HL-60/S4 treated with phorbol 12-myristate 13-acetate at 8.2 ng/mL for 4 days and 3 days (cell line): ENCODE results near the gene TMEM63B.
"Not testable (repeated sequence)": the region's sequence is repeated elsewhere in the genome, so short reads cannot be mapped to it uniquely, and the experiment has no call there.

Experiments used
- in situ Hi-C: fragments of 300-500 bp; cut with MboI; formaldehyde crosslinking; loops from 2 replicates; pipeline ENCODE4 v1.15.0; 2022; ENCODE audit warnings: low sequenced_read_pairs

Gene TMEM63B

DNA sequence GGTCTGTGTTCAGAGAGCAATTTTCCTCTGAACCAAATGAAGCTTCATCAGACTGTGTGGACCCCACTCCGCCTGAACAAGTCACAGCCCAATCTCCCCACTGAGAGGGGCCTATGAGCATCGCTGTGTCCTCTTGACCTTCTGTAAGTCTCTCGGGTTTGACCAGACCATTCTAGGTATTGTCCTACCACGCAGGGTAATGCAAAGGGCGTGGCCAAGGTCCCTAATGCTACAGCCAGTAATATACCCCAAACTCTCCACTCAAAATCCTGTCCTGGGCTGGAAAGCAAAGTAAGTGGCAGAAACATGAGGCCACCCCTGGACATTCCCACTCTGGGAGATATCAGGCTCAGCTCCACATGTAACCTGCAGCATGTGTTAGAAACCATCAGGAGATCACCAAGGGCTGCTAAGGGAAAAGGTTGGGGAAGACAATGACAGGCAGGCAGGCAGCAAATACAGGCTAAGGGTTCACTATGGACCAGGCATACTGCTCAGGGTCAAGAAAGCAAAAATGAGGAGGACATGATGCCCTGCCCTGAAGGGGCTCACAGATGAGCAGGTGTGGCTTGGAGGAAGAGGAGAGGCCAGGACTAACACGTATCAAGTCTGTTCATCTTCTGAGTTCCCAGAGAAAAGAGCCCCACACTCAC lies 33.5 kb upstream of the TMEM63B start:
- in situ Hi-C loops: no loop called here

- in situ Hi-C loops: no loop called here
Measured at GRCh38 chr6:44094403-44095242, 32.7 kb upstream of the TMEM63B start.

DNA sequence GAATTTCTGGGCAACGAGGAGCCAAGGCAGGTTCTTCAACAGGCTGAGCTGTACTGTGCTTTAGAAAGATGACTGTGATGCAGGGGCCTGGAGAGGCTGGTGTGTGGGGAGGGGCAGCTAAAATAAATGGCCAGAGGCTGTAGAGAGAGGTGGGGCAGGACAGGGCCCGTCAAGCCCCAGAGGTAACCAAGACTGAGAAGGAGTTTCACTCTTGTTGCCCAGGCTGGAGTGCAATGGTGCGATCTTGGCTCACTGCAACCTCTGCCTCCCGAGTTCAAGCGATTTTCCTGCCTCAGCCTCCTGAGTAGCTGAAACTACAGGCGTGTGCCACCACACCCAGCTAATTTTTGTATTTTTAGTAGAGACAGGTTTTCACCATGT lies 32.1 kb upstream of the TMEM63B start:
- in situ Hi-C loops: not testable (repeated sequence)

GRCh38 chr6:44096612-44097011 lies 30.7 kb upstream of the TMEM63B start:
- in situ Hi-C loops: no loop called here

DNA sequence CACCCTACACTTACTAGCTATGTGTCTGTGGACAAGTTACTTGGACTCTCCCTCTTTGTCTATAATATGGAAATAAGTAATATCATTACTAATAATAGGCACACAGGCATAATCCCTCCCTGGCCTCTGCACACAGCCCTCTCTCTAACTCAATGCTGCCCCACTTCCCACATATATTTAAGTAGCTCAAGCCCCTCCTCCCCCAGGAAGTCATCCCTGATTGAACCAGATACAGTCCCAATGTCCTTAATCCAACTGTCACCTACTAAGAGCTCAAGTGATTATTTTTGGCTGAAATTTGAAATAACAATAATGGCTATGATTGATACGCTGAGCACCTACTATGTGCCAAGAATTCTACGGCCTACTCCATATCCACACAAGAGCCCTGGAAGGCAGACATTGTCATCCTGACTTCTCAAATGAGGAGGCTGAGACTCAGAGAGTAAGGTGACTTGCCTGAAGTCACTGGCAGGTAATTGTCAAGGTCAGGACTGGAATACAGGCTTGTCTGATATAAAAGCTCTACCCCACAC lies 29.5 kb upstream of the TMEM63B start:
- in situ Hi-C loops: no loop called here

DNA sequence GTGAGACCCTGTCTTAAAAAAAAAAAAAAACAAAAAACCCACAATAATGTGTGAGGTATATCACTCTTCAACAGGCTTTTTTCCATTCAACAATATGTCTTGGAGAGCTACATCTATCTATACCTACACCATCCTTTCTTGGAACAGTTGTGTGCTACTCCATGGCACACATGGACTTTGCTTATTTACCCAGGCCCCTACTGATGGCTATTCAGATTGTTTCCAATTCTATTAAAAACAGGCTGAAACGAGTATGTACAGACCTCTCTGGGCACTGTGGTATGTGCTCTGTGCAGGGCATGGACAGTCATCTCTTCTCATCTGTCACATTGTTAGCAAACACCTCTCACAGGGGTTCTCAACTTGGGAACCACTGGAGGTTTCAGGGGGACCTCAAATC lies 28.2 kb upstream of the TMEM63B start:
- in situ Hi-C loops: no loop called here

GRCh38 chr6:44100088-44100550 lies 27.2 kb upstream of the TMEM63B start:
- in situ Hi-C loops: no loop called here

- in situ Hi-C loops: no loop called here
Measured at GRCh38 chr6:44101832-44102231, 25.5 kb upstream of the TMEM63B start.

- in situ Hi-C loops: no loop called here
Measured at GRCh38 chr6:44102527-44102926, 24.8 kb upstream of the TMEM63B start.

- in situ Hi-C loops: no loop called here
Measured at GRCh38 chr6:44104481-44105021, 22.8 kb upstream of the TMEM63B start.

GRCh38 chr6:44105146-44105545 lies 22.2 kb upstream of the TMEM63B start:
- in situ Hi-C loops: no loop called here

DNA sequence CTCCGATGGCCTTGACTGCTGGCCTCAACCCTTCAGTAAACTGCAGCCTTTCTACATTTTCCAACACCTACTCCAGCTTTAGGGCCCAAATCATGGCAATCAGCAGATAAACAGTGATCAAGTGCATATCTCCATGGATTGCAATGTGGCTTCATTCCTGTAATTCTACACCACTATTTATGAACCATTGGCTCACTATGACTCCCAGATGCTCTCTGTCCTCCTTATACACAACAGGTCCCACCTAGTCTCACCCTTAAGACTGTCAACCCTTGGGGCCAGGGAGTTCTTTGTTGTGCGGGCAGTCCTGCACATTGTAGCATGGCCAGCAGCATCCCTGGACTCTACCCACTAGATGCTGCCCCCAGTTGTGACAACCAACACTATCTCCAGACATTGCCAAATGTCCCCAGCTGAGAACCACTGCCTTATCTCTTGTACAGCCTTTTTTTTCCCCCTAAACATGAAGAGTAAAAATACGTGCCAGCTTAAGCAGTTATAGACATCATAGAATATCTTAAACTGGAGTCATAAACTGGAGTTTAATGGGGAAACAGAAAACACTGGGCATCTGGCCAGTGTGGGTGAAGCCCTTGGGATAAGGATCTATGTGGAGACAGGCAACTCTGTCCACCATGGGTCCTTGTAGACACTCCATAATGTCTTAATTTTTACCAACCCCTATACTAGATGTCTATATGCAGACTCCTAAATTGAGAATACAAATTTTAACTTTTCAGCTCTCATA lies 21.2 kb upstream of the TMEM63B start:
- in situ Hi-C loops: no loop called here

GRCh38 chr6:44107017-44107416 lies 20.3 kb upstream of the TMEM63B start:
- in situ Hi-C loops: no loop called here

DNA sequence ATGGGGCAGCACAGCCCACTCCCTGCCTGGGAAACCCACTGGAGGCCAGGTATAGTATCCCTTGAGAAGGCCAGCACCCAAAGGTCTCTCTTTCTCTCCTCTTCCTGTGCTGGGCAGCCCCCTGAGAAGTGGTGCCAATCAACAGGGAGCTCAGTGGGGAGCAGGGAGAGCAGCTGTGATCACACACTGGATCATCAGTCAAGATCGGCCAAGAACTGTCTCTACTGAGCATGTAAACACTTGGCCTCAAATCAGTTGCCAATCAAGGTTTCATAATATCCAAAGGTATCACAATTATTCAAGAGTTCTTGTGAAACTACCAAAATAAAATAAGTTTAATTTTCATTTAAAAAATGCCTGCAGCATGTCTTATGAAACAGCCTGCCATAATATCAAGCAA lies 18.9 kb upstream of the TMEM63B start:
- in situ Hi-C loops: no loop called here

- in situ Hi-C loops: no loop called here
Measured at GRCh38 chr6:44109212-44109611, 18.1 kb upstream of the TMEM63B start.

DNA sequence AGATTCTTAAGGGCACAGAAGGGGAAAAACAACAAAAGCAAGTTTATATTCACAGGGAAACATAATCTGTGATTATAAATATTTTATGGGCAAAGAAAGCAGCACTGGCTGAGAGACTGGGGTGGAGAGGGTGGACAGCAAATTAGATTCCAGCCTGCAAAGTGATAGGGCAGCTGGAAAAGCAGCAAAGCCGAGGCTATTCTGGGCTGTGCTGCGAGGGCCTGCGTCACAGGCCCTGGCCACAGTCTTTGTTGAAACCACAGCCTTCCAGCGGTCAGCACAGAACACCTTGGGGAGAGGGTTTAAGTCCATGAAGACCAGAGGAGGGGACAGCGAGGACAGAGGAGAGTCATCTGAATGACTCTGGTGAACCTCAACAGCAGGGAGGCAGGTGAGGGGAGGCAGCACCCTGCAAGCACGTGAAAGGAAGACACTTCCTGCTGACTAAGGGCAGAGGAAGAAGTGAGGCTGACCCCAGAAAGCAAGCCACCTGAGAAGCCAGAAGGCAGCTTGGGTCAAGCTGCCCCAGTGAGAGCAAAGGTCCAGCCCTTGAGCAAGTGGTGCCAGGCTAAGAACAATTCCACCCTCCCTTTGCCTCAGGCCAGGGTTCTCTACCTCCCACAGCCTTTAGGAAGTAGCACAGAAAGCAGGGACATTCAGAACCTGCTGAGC lies 17.2 kb upstream of the TMEM63B start:
- in situ Hi-C loops: no loop called here

GRCh38 chr6:44110966-44111365 lies 16.4 kb upstream of the TMEM63B start:
- in situ Hi-C loops: no loop called here

DNA sequence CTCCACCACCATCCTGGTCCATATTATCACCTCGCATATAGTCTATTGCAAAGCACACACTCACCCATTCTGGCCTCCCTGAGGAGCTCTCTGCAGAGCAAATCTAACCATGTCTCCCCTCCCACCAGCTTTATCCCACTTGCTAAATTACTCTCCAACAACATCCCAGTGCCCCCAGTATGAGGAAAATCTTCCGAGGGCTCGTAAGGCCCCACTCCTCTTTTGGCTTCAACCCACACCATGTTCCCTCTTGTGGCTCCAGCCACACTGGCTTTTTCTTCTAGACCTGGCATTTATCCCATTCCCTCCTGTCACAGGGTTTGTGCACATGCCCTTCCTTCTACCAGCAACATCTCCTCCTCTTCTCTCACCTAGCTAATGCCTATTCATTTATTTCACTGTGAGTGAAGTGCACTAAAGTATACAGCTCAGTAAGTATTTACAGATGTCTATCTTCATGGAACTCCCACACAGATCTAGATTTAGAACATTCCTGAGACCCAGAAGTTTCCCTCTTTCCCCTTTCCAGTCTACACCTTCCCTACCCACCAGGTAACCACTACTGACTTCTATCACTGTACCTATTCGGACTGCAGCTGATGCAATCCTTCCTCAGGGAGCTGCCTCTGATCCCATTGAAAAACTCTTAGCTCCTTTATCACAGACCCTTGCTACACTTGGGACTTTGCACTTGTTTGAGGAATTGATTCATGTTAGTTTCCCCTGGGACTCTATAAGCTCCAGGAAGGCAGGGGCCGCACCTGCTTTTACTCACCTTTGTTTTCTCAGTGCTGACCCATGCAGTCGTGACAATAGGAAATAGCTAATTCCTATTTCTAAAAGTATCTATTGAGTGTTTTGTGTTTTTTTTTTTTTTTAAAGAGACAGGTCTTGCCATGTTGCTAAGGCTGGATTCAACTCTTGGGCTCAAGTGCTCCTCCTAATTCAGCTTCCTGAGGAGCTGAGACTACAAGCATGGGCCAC lies 15.6 kb upstream of the TMEM63B start:
- in situ Hi-C loops: no loop called here

DNA sequence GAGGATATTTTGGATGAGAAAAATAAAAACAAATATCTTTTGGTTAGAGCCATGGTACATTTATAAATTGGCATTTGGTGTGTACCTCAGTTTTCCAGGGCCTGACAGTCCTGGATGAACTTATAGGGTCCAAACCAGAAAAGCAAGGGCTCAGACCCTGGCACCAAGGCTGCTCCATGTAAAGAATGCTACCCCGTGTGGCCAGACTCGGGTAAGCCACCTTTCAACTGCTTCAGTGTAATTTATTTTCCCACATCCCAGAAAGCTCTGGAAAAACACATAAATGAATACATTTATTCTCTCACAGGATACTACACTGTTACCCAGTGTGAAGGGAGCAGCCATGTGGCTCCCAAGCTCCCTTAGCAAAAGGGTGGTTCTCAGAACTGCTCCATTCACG lies 13.9 kb upstream of the TMEM63B start:
- in situ Hi-C loops: no loop called here
